GM12874 (cell line): ENCODE measurements around the gene DLG2.

Experiments used
- CTCF ChIP-seq: IDR thresholded peaks from 2 replicates; pipeline ENCODE4 v1.5.1; 2011; ENCODE audit warnings: low read depth, mild to moderate bottlenecking, control low read depth, low read length, moderate library complexity; ENCODE audit not compliant: insufficient read depth

The DLG2 gene

GRCh38 chr11:85620256-85620655 is 6.9 kb downstream of the DLG2 start:
- no peak for TF ChIP-seq CTCF

- TF ChIP-seq CTCF, result no peak
Observed at GRCh38 chr11:85619499-85619898, 7.6 kb downstream of the DLG2 start.

- TF ChIP-seq CTCF, result no peak
Observed at GRCh38 chr11:85603220-85603619, 23.9 kb downstream of the DLG2 start.

GRCh38 chr11:85602526-85603213 is 24.5 kb downstream of the DLG2 start:
- TF ChIP-seq CTCF, result no peak

GRCh38 chr11:85599083-85599482 is 28.1 kb downstream of the DLG2 start:
- no peak for TF ChIP-seq CTCF

- no peak for TF ChIP-seq CTCF
Observed at GRCh38 chr11:85596886-85597285, 30.3 kb downstream of the DLG2 start.

- 0 out of 2 replicates have a peak, but pooled peaks have one; percentile 10 for TF ChIP-seq CTCF
Observed at GRCh38 chr11:85595285-85595884, 31.8 kb downstream of the DLG2 start.
